SK-N-DZ (cell line): Measurements from ENCODE around the gene ACLY.
"Not testable (repeated sequence)": the region's sequence is repeated elsewhere in the genome, so short reads cannot be mapped to it uniquely, and the experiment has no call there.

Experiments used
- DNase-seq: peaks from one replicate; pipeline ENCODE4 v3.0.0-alpha.2; 2015; ENCODE audit warnings: low spot score
- small RNA-seq, 2 experiments: library from RNA; depleted of rRNA; stranded (forward); fragments of <200 nt; gene quantifications; one replicate each; pipeline ENCODE3, GENCODE V24; 2014

ACLY gene

GRCh38 chr17:41835800-41836549, 82.8 kb downstream of the ACLY start, which contains the start of gene NT5C3B:
Gene NT5C3B, minus strand, starts transcription at chr17:41836232. Its CDS starts 39 bp downstream, at chr17:41836193.
- peak; percentile 76 for DNase-seq

- DNase-seq, result no peak
Observed at GRCh38 chr17:41835214-41835799, 83.4 kb downstream of the ACLY start.

GRCh38 chr17:41829961-41830360, 88.8 kb downstream of the ACLY start:
- not testable (repeated sequence) for DNase-seq

GRCh38 chr17:41825175-41825845, 93.4 kb downstream of the ACLY start:
- no peak for DNase-seq

GRCh38 chr17:41824086-41824485, 94.7 kb downstream of the ACLY start:
- DNase-seq, result no peak

- DNase-seq, result no peak
Observed at GRCh38 chr17:41823580-41823979, 95.2 kb downstream of the ACLY start.

GRCh38 chr17:41823141-41823524, 95.6 kb downstream of the ACLY start:
- DNase-seq, result no peak

GRCh38 chr17:41822216-41823140, 96.3 kb downstream of the ACLY start:
- DNase-seq, result no peak

GRCh38 chr17:41821776-41822175, 97.0 kb downstream of the ACLY start:
- DNase-seq, result no peak

- no peak for DNase-seq
Observed at GRCh38 chr17:41818024-41818423, 100.7 kb downstream of the ACLY start.

Small RNA genes within 50 kb of the gene (small RNA-seq; reads per million reads assigned to genes)
- 0 reads per million in 2 experiments for gene AC125257.2
